ENCODE data around the gene SLC30A3. TPM values are rescaled to one million over a fixed set of nuclear protein-coding genes. Genes with fewer than 3 reads are reported as not detected.

Gene SLC30A3
- total and polyA plus RNA-seq, 10 of the 15 experiments (the other 5 are each of a cell fraction or from before 2014, with no cell fraction given) = 0.23 TPM; not detected in 9

DNA sequence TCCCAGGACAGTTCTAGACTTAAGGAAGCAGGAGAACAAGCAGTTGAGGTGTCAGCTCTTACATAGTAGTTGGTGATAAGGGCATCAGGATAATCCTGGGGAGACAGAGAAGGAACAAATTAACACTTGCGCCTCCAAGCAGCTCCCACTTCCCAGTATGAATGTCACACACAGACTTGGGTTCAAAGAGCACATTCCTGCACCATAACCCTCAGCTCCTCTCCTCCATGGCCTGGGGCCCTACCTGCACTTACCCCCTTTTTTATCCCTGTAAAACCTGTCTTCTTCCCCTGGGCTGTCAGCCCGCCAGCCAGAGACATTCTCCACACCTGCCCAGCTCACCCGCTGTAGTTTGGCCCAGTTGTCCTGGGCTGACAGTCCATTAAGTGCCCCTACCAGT is 49.3 kb upstream of the SLC30A3 start (continued):
- TF ChIP-seq, protein P1, sequence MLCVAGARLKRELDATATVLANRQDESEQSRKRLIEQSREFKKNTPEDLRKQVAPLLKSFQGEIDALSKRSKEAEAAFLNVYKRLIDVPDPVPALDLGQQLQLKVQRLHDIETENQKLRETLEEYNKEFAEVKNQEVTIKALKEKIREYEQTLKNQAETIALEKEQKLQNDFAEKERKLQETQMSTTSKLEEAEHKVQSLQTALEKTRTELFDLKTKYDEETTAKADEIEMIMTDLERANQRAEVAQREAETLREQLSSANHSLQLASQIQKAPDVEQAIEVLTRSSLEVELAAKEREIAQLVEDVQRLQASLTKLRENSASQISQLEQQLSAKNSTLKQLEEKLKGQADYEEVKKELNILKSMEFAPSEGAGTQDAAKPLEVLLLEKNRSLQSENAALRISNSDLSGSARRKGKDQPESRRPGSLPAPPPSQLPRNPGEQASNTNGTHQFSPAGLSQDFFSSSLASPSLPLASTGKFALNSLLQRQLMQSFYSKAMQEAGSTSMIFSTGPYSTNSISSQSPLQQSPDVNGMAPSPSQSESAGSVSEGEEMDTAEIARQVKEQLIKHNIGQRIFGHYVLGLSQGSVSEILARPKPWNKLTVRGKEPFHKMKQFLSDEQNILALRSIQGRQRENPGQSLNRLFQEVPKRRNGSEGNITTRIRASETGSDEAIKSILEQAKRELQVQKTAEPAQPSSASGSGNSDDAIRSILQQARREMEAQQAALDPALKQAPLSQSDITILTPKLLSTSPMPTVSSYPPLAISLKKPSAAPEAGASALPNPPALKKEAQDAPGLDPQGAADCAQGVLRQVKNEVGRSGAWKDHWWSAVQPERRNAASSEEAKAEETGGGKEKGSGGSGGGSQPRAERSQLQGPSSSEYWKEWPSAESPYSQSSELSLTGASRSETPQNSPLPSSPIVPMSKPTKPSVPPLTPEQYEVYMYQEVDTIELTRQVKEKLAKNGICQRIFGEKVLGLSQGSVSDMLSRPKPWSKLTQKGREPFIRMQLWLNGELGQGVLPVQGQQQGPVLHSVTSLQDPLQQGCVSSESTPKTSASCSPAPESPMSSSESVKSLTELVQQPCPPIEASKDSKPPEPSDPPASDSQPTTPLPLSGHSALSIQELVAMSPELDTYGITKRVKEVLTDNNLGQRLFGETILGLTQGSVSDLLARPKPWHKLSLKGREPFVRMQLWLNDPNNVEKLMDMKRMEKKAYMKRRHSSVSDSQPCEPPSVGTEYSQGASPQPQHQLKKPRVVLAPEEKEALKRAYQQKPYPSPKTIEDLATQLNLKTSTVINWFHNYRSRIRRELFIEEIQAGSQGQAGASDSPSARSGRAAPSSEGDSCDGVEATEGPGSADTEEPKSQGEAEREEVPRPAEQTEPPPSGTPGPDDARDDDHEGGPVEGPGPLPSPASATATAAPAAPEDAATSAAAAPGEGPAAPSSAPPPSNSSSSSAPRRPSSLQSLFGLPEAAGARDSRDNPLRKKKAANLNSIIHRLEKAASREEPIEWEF (IDR thresholded peaks at IDR 0.05; ENCODE audit: insufficient replicate concordance, low read depth, low read length) = no peak

DNA sequence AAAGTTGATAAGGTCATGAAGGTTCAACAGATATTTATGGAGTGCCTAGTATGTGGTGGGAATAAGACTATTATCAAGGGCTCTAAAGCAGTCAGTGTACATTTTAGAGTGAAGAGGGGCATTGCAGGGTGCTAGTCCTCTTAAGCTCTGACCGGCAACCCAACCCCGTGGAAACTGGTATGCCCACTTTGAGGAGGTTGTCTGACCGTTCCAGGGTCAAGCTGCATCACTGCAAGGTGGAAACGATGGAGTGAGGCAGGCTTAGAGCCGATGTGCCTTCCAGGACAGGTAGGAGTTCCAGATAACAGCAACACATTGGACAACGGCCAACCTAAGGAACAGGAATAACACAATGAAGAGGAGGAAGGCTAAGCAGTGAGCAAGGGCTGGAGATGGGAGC is 46.8 kb upstream of the SLC30A3 start:
- intact Hi-C loops (cut with micrococcal nuclease; ENCODE audit: unreplicated experiment) = no loop called here
- CTCF ChIA-PET = no interaction called here
- BruUV-seq (replicated peaks) = no TSS peak
- TF ChIP-seq ETV6 (conservative IDR thresholded peaks at IDR 0.05 in 1 of 2, IDR thresholded peaks at IDR 0.05 in 1 of 2; ENCODE audit: borderline replicate concordance in 1 of 2, low read depth in 1 of 2) = no peak
- TF ChIP-seq BRCA1 (IDR thresholded peaks at IDR 0.05; ENCODE audit: low read depth, low read length) = no peak
- TF ChIP-seq JUND (IDR thresholded peaks at IDR 0.05; ENCODE audit: low read depth, low read length) = no peak
- TF ChIP-seq, protein P2, sequence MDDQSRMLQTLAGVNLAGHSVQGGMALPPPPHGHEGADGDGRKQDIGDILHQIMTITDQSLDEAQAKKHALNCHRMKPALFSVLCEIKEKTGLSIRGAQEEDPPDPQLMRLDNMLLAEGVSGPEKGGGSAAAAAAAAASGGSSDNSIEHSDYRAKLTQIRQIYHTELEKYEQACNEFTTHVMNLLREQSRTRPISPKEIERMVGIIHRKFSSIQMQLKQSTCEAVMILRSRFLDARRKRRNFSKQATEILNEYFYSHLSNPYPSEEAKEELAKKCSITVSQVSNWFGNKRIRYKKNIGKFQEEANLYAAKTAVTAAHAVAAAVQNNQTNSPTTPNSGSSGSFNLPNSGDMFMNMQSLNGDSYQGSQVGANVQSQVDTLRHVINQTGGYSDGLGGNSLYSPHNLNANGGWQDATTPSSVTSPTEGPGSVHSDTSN (IDR thresholded peaks at IDR 0.05; ENCODE audit: insufficient replicate concordance, low read depth, low read length) = no peak
- TF ChIP-seq TCF12 (IDR thresholded peaks at IDR 0.05; ENCODE audit: low read depth, low read length) = no peak
- TF ChIP-seq RELA (IDR thresholded peaks at IDR 0.05; ENCODE audit: borderline replicate concordance, partially characterized antibody) = no peak
- TF ChIP-seq WRNIP1 (IDR thresholded peaks at IDR 0.05; ENCODE audit: borderline replicate concordance, low read depth, low read length) = no peak
- TF ChIP-seq RBBP5 (conservative IDR thresholded peaks at IDR 0.05) = no peak
- no peak for TF ChIP-seq BACH1 (IDR thresholded peaks at IDR 0.05; ENCODE audit: borderline replicate concordance)
- no peak for TF ChIP-seq YBX1 (IDR thresholded peaks at IDR 0.05)
- TF ChIP-seq, protein P3, sequence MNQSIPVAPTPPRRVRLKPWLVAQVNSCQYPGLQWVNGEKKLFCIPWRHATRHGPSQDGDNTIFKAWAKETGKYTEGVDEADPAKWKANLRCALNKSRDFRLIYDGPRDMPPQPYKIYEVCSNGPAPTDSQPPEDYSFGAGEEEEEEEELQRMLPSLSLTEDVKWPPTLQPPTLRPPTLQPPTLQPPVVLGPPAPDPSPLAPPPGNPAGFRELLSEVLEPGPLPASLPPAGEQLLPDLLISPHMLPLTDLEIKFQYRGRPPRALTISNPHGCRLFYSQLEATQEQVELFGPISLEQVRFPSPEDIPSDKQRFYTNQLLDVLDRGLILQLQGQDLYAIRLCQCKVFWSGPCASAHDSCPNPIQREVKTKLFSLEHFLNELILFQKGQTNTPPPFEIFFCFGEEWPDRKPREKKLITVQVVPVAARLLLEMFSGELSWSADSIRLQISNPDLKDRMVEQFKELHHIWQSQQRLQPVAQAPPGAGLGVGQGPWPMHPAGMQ (IDR thresholded peaks at IDR 0.05; ENCODE audit: borderline replicate concordance) = no peak

More for the DNA sequence above, 46.8 kb upstream of the SLC30A3 start:
- no peaks in the 10 kb centered on the region; the same call in 2 of the 3 replicates for H3K9me3 ChIP-seq (replicated peaks; ENCODE audit: control insufficient read depth, insufficient read depth, low read length)
- ChIA-PET RAD21 (ENCODE audit: unreplicated experiment) (no interaction called here), POLR2A (interaction anchor here (0.6 kb wide), 1 partner anchor 13 kb away, joined by 3 read pairs; no protein-coding TSS in a partner anchor), SMC1A (ENCODE audit: uncharacterized antibody, unreplicated experiment) (no interaction called here)
- H3K27me3 ChIP-seq (replicated peaks in 1 of 2; ENCODE audit: control insufficient read depth in 2 of 2, insufficient read depth in 2 of 2, low read length in 1 of 2) = no peaks in the 10 kb centered on the region; a peak in 1 of 4 replicates
- no peak overlapping the region for H3K9ac ChIP-seq (ENCODE audit: control insufficient read depth, insufficient read depth, low read length)
- no peaks in the 10 kb centered on the region for H4K20me1 ChIP-seq (ENCODE audit: control insufficient read depth, insufficient read depth)
- DNase-seq (ENCODE audit: low read depth, low spot score) (no peak), ATAC-seq (no peak), FAIRE-seq (no peak)
- H3K4me3 ChIP-seq = no peak overlapping the region
- no peak overlapping the region for H3K4me2 ChIP-seq (ENCODE audit: control insufficient read depth, insufficient read depth)
- peaks cover 0 to 3% of the 10 kb centered on the region in 2 experiments; a peak in 1 of 4 replicates for H3K36me3 ChIP-seq (ENCODE audit: control insufficient read depth in 2 of 2, insufficient read depth in 2 of 2, low read length in 1 of 2)
- H3K27ac ChIP-seq (ENCODE audit: control insufficient read depth, insufficient read depth) = no peak overlapping the region
- 97% methylated on average over 6 of the region's 6 CpGs for WGBS (ENCODE audit: insufficient coverage, insufficient replicate concordance, low lambda C conversion rate, missing lambda C conversion rate)
- no peaks in the 10 kb centered on the region for H3K79me2 ChIP-seq (ENCODE audit: control insufficient read depth, insufficient read depth, low read length)
- in situ Hi-C loops (cut with MboI) = no loop called here
- H2AFZ ChIP-seq (ENCODE audit: control insufficient read depth, low read depth, low read length) = no peak overlapping the region
- H3K4me1 ChIP-seq (ENCODE audit: control insufficient read depth, insufficient read depth, low read length) = no peaks in the 10 kb centered on the region

Measured in GM12878 (cell line).